WTC11 (cell line): Measurements from ENCODE around the gene GRIN1. TPM values are rescaled to one million over a fixed set of nuclear protein-coding genes. Genes with fewer than 3 reads are reported as not detected.

ENCODE experiments used
- ATAC-seq: fragments of 200-7000 bp; cut with Tn5 transposase; 2 replicates; pipeline ENCODE4 v1.10.0; 2021; ENCODE audit warnings: mild to moderate bottlenecking, moderate library complexity
- CTCF ChIA-PET: fragments of 300-600 bp; sonication (Branson Sonifier 250); formaldehyde crosslinking; loops from one replicate; lab custom pipeline; 2021; ENCODE audit warnings: antibody characterized with exemption; lab: Charles Lee
- POLR2A ChIA-PET: fragments of 350-600 bp; sonication (Branson Sonifier 250); formaldehyde crosslinking; loops from one replicate; lab custom pipeline; 2021; ENCODE audit warnings: antibody characterized with exemption; lab: Charles Lee
- DNase-seq: peaks from one replicate; pipeline ENCODE4 v3.0.0; 2021; ENCODE audit warnings: low spot score
- H3K27ac Mint-ChIP-seq: 2 replicates; pipeline ENCODE4 v1.8.0; 2021; ENCODE audit warnings: mixed read lengths
- H3K27me3 Mint-ChIP-seq: 2 replicates; pipeline ENCODE4 v1.8.0; 2021; ENCODE audit warnings: low read depth, mild to moderate bottlenecking, moderate library complexity, mixed read lengths
- H3K36me3 Mint-ChIP-seq: 2 replicates; pipeline ENCODE4 v1.8.0; 2021; ENCODE audit warnings: mixed read lengths
- H3K4me1 Mint-ChIP-seq: 2 replicates; pipeline ENCODE4 v1.8.0; 2022; ENCODE audit warnings: mixed read lengths
- H3K4me3 Mint-ChIP-seq: 2 replicates; pipeline ENCODE4 v1.8.0; 2021; ENCODE audit warnings: mild to moderate bottlenecking, moderate library complexity, mixed read lengths
- H3K9me3 Mint-ChIP-seq: 2 replicates; pipeline ENCODE4 v1.8.0; 2021; ENCODE audit warnings: mixed read lengths
- ATF6 ChIP-seq: sonication (generic); formaldehyde crosslinking; IDR thresholded peaks from 2 replicates; pipeline ENCODE4 v1.8.1; 2023; ENCODE audit warnings: mild to moderate bottlenecking, missing genetic modification reagents
- CDX4 ChIP-seq: fragments of 250-450 bp; sonication (Bioruptor Pico); IDR thresholded peaks from 2 replicates; pipeline ENCODE4 v1.9.0; 2021; ENCODE audit warnings: moderate library complexity, mild to moderate bottlenecking, inconsistent platforms, borderline replicate concordance
- FOXJ3 ChIP-seq: sonication (generic); formaldehyde crosslinking; IDR thresholded peaks from 2 replicates; pipeline ENCODE4 v1.9.0; 2021; ENCODE audit warnings: missing genetic modification reagents, mild to moderate bottlenecking, borderline replicate concordance
- FOXK1 ChIP-seq: sonication (generic); formaldehyde crosslinking; IDR thresholded peaks from 2 replicates; pipeline ENCODE4 v1.8.0; 2022; ENCODE audit warnings: mild to moderate bottlenecking, moderate library complexity, missing genetic modification reagents
- FOXP1 ChIP-seq: sonication (generic); formaldehyde crosslinking; IDR thresholded peaks from 2 replicates; pipeline ENCODE4 v1.8.0; 2022; ENCODE audit warnings: missing genetic modification reagents, mild to moderate bottlenecking, moderate library complexity, borderline replicate concordance
- GABPB1 ChIP-seq: sonication (generic); formaldehyde crosslinking; IDR thresholded peaks from 2 replicates; pipeline ENCODE4 v1.8.1; 2023; ENCODE audit warnings: mild to moderate bottlenecking, missing genetic modification reagents
- GRHL2 ChIP-seq: fragments of 250-450 bp; sonication (Bioruptor Pico); IDR thresholded peaks from 2 replicates; pipeline ENCODE4 v1.8.0; 2022; ENCODE audit warnings: mild to moderate bottlenecking, moderate library complexity; ENCODE audit not compliant: insufficient replicate concordance, severe bottlenecking
- MAX ChIP-seq: sonication (generic); formaldehyde crosslinking; IDR thresholded peaks from 2 replicates; pipeline ENCODE4 v1.8.0; 2022; ENCODE audit warnings: mild to moderate bottlenecking, missing genetic modification reagents
- NFATC4 ChIP-seq: fragments of 250-450 bp; sonication (Bioruptor Pico); IDR thresholded peaks from 2 replicates; pipeline ENCODE4 v1.9.0; 2021; ENCODE audit warnings: mild to moderate bottlenecking
- NR2C2 ChIP-seq: sonication (generic); formaldehyde crosslinking; IDR thresholded peaks from 2 replicates; pipeline ENCODE4 v1.8.0; 2022; ENCODE audit warnings: mild to moderate bottlenecking, missing genetic modification reagents
- NR3C1 ChIP-seq: sonication (generic); formaldehyde crosslinking; conservative IDR thresholded peaks from 2 replicates; pipeline ENCODE4 v1.8.1; 2023; ENCODE audit warnings: low read depth, mild to moderate bottlenecking, missing genetic modification reagents
- OVOL2 ChIP-seq: fragments of 250-450 bp; sonication (Bioruptor Pico); IDR thresholded peaks from 2 replicates; pipeline ENCODE4 v1.9.0; 2021; ENCODE audit warnings: mild to moderate bottlenecking, borderline replicate concordance
- SMAD3 ChIP-seq: sonication (generic); formaldehyde crosslinking; IDR thresholded peaks from 2 replicates; pipeline ENCODE4 v1.8.0; 2022; ENCODE audit warnings: missing genetic modification reagents, mild to moderate bottlenecking, borderline replicate concordance
- SP1 ChIP-seq: sonication (generic); formaldehyde crosslinking; conservative IDR thresholded peaks from 2 replicates; pipeline ENCODE4 v1.8.1; 2022; ENCODE audit warnings: missing genetic modification reagents
- STAT6 ChIP-seq: sonication (generic); formaldehyde crosslinking; conservative IDR thresholded peaks from 2 replicates; pipeline ENCODE4 v1.8.1; 2023; ENCODE audit warnings: mild to moderate bottlenecking, low read depth, missing genetic modification reagents, moderate library complexity
- TP53 ChIP-seq: sonication (generic); formaldehyde crosslinking; IDR thresholded peaks from 2 replicates; pipeline ENCODE4 v1.8.1; 2023; ENCODE audit warnings: mild to moderate bottlenecking, missing genetic modification reagents
- ZNF263 ChIP-seq: sonication (generic); formaldehyde crosslinking; IDR thresholded peaks from 2 replicates; pipeline ENCODE4 v1.8.1; 2022; ENCODE audit warnings: low read depth, mild to moderate bottlenecking, moderate library complexity, missing genetic modification reagents
- ZNF396 ChIP-seq: fragments of 250-450 bp; sonication (Bioruptor Pico); IDR thresholded peaks from 2 replicates; pipeline ENCODE4 v1.8.0; 2021; ENCODE audit warnings: mild to moderate bottlenecking, moderate library complexity, borderline replicate concordance
- ZNF425 ChIP-seq: fragments of 250-450 bp; sonication (Bioruptor Pico); conservative IDR thresholded peaks from 2 replicates; pipeline ENCODE4 v1.9.0; 2021; ENCODE audit warnings: mild to moderate bottlenecking
- total RNA-seq: library from RNA; stranded (reverse); gene quantifications from 3 replicates; pipeline ENCODE4 v1.2.3, GENCODE V29; 2021

Gene GRIN1
- total RNA-seq, 1 experiment from 2014 or later: 4.1 TPM

- Mint-ChIP-seq H3K36me3 (peaks cover 9% of the 10 kb centered on the region), H3K27ac (no peak overlapping the region)
- POLR2A ChIA-PET: no interaction called here
Measured at GRCh38 chr9:137186385-137186784, 47.4 kb downstream of the GRIN1 start.

More at GRCh38 chr9:137186385-137186784, 47.4 kb downstream of the GRIN1 start:
- ATAC-seq: no peak
- peaks cover 20% of the 10 kb centered on the region for H3K4me1 Mint-ChIP-seq
- peak overlapping the region; percentile 91 for H3K4me3 Mint-ChIP-seq
- CTCF ChIA-PET: interaction anchor here (1.8 kb wide), 1 partner anchor 50 kb away, joined by 6 read pairs; no protein-coding TSS in a partner anchor
- H3K27me3 Mint-ChIP-seq: no peaks in the 10 kb centered on the region; the same call in 1 of the 2 replicates
- H3K9me3 Mint-ChIP-seq: no peaks in the 10 kb centered on the region
- no peak for TF ChIP-seq FOXJ3 (CRISPR knock-in tag)
- TF ChIP-seq NFATC4 (CRISPR knock-in tag): no peak
- no peak for TF ChIP-seq FOXP1 (CRISPR knock-in tag)
- TF ChIP-seq SMAD3 (CRISPR knock-in tag): no peak
- TF ChIP-seq ZNF263 (CRISPR knock-in tag): no peak
- TF ChIP-seq ATF6: no peak
- TF ChIP-seq SP1 (CRISPR knock-in tag): no peak
- TF ChIP-seq MAX (CRISPR knock-in tag): no peak
- TF ChIP-seq GRHL2: no peak
- TF ChIP-seq CDX4 (CRISPR knock-in tag): no peak
- TF ChIP-seq NR2C2: no peak
- no peak for TF ChIP-seq OVOL2 (CRISPR knock-in tag)
- TF ChIP-seq FOXK1 (CRISPR knock-in tag): no peak
- no peak for TF ChIP-seq ZNF425 (CRISPR knock-in tag)
- TF ChIP-seq STAT6 (CRISPR knock-in tag): no peak
- no peak for TF ChIP-seq ZNF396 (CRISPR knock-in tag)
- no peak for TF ChIP-seq TP53
- TF ChIP-seq GABPB1 (CRISPR knock-in tag): no peak
- no peak for TF ChIP-seq NR3C1 (CRISPR knock-in tag)
- DNase-seq: no peak
